Astrocyte of the cerebellum (primary cell): ENCODE data around the gene RMRP.

Experiments used
- DNase-seq: peaks from one replicate; pipeline ENCODE4 v3.0.0-alpha.2; 2011; ENCODE audit warnings: low read depth
- H3K4me3 ChIP-seq: 2 replicates; pipeline ENCODE4 v1.5.1; 2011; ENCODE audit warnings: mild to moderate bottlenecking, low read depth, low read length, moderate library complexity
- CTCF ChIP-seq: IDR thresholded peaks from 2 replicates; pipeline ENCODE4 v1.5.1; 2012; ENCODE audit warnings: low read length, low read depth, moderate library complexity, mild to moderate bottlenecking; ENCODE audit errors: missing control alignments
- in situ Hi-C: cut with HindIII; loops from 2 replicates; pipeline ENCODE4 v1.10.0; 2017; ENCODE audit warnings: low sequenced_read_pairs

Gene RMRP

DNA sequence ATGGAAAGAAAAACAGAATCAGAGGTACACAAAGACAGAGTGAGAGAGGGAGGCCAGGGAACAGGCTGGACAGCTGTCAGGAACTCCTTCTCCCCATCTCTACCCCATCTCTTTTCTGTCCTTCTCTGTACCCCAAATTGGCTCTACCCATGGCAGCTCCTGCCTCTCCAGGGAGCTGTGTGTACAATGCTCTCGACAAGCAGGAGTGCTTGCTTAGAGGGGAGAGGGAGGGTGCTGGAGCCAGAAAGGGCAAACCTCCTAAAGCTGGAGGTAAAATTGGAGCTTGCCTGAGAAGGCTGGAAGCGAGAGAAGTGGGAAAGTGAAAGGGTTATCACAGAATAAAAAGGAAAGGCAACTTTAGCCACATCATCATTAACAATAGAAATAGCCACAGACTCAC is 25.5 kb upstream of the RMRP start:
- DNase-seq = no peak
- in situ Hi-C loops = no loop called here
- no peak for TF ChIP-seq CTCF
- H3K4me3 ChIP-seq = no peak overlapping the region

DNA sequence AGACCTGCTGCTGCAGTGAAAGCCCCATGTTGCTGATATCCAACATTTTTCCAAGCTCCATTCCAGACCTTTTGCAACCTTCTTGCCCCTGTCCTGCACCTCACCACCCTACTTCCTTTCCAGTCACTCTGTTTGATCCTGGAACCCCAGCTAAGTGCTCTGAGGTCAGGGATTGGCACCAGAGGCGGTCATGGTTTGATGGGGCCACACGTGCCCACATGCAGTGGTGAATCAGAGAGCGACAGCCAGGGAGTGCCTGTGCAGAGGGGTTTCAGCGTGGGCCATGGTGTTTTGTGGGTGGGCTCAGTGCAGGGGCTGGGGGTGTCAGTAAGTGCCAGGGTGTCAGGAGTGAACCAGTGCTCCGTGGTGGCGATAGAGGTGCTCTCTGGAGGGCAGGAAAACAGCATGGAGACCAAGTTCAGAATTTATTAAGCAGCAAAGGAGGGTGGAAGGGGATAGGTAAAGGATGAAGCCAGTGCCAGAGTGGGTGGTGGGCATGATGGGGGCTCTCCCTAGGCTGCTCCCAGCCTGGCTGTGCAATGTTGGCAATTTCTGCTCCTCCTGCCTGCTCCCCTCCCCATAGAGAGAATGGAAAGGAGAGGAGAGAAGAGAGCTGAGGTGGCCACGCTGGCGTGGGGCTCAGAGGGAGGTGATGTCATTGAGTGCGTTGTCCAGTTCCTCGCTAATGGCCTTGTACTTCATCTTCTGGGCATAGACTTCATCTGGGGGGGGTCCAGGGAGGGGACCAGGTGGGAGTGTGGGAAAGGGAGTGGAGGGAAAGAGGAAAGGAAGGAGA is 24.9 kb upstream of the RMRP start:
- in situ Hi-C loops = no loop called here
- H3K4me3 ChIP-seq = no peak overlapping the region
- DNase-seq = no peak
- no peak for TF ChIP-seq CTCF

GRCh38 chr9:35682051-35682450 is 24.2 kb upstream of the RMRP start:
- DNase-seq = no peak
- TF ChIP-seq CTCF = no peak
- no peak overlapping the region for H3K4me3 ChIP-seq
- in situ Hi-C loops = no loop called here

GRCh38 chr9:35681341-35682002 is 23.7 kb upstream of the RMRP start:
- no peak for TF ChIP-seq CTCF
- in situ Hi-C loops = no loop called here
- H3K4me3 ChIP-seq = no peak overlapping the region
- DNase-seq = no peak

DNA sequence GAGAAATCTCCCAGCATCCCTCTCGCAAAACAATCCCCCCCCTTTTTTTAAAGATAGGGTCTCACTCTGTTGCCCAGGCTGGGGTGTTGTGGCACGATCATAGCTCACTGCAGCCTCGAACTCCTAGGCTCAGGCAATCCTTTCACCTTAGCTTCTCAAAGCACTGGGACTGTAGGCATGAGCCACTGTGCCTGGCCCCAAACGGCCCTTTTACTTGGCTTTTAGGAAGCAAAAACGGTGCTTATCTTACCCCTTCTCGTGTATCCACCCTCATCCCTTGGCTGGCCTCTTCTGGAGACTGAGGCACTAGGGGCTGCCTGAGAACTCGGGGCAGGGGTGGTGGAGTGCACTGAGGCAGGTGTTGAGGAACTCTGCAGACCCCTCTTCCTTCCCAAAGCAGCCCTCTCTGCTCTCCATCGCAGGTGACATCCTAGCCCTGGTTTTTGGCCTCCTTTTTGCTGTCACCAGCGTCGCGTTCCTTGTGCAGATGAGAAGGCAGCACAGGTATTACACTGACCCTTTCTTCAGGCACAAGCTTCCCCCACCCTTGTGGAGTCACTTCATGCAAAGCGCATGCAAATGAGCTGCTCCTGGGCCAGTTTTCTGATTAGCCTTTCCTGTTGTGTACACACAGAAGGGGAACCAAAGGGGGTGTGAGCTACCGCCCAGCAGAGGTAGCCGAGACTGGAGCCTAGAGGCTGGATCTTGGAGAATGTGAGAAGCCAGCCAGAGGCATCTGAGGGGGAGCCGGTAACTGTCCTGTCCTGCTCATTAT is 22.7 kb upstream of the RMRP start:
- no peak overlapping the region for H3K4me3 ChIP-seq

More for the DNA sequence above, 22.7 kb upstream of the RMRP start:
- no peak for DNase-seq
- in situ Hi-C loops = no loop called here
- TF ChIP-seq CTCF = no peak
